Stimulated activated CD4-positive, alpha-beta T cell treated with anti-CD3 and anti-CD28 coated beads, Interleukin-4, amount 100 ng/mL, for 24 hours (primary cell): ENCODE measurements around the gene SUSD3.
"Not testable (repeated sequence)": the region's sequence is repeated elsewhere in the genome, so short reads cannot be mapped to it uniquely, and the experiment has no call there.

Experiments
- DNase-seq: peaks from one replicate; pipeline ENCODE4 v3.0.0-alpha.2; 2020

SUSD3 gene

DNA sequence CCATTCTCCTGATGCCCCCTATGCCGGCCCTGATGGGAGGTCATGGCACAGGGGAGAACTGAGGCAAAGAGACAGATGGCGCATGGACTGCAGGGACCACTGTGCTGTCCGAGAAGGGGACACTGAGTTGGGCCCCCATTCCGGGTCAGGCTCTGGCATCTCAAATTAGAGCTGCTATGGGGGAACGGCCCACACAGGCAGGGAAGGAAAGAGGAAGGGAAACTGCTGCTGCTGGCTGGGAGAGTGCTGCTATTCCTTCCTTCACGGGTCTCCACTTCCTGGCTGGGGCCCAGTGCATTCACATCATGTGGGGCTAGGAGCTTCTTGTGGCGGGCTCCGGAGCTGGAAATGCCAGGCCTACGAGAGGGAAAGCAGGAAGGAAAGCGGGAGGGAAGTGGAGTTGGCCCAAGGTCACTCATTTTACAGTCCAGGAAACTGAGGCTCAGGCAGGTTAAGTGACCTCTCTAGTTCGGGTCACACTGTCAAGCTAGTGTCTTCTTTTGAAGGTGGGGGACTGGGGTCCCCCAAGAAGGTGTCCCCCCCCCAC, 36.2 kb downstream of the SUSD3 start:
- DNase-seq: no peak

DNA sequence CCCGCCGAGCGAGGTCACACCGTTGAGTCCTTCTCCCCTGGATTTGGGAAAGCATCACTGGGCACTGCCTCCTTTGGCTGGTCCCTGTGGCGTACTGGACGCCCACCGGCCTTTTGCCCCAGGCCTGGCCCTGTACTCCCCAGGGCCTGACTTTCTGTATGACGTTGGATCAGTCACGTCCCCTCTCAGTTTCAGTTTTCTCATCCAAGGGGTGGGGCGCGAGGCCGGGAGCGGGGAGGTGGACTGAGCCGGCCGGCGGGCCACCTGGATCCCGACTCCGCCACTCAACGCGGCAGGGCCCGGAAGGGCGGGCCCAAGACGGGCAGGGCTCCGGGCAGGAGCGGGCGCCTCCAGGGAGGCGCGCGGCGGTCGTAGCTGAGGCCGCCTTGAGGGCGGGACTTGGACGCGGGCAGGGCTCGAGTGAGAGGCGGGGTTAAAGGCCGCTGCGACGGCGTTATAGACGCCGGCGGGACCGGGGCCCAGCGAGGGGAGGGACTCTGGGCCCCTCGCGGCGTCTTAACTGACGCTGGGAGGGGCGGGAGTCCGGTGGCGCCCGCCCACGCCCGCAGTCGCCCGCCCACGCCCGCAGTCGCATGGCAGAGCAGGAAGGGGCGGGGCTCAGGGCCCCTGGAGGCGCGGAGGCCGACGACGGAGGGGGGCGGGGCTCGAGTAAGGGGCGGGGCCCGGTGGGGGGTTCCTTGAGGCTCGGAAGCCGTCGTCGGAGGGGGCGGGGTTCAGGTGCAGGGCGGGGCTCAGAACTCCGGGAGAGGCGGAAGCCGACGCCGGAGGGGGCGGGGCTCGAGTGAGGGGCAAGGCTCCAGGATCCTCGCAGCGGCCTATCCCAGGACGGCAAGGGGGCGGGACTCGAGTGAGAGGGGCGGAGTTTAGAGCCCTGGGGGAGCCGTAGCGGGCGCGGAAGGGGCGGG, 37.0 kb downstream of the SUSD3 start:
- peak; percentile 100 for DNase-seq

DNA sequence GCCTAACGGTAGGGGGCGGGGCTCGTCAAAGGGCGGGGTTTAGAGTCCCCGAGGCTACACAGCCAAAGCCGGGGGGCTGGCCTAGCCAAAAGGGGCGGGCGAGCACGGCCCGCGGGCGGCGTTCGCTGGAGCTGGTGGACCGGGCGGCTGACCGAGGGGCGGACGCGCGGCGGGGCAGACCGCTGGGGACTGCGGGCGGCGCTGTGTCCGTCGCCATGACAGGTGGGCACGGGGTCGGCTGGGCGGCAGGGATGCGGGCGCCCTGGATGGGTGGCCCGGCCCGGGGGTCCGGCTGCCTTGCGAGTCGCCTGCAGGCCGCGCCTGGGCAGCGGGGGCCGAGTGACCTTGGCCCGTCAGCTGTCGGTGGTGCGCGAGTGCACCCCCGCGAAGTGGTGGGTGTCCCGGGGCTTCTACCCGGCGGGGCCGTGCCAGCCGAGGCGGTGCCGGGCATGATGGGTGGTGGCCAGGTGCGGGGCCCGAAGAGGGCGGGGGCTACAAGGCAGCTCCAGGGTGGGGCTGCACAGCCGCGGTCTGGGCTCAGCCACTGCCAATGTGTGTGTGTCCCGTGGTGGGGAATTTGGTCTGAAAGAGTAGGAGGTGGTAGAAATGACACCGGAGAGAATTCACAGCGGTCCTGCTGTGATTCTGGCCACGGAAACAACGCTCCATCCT, 37.8 kb downstream of the SUSD3 start, which contains the start of gene CARD19:
CARD19 (plus strand) TSS at position 87 of the 672 bp plus-strand sequence; CDS start at position 216, 129 bp downstream.
- DNase-seq: peak; percentile 52

DNA sequence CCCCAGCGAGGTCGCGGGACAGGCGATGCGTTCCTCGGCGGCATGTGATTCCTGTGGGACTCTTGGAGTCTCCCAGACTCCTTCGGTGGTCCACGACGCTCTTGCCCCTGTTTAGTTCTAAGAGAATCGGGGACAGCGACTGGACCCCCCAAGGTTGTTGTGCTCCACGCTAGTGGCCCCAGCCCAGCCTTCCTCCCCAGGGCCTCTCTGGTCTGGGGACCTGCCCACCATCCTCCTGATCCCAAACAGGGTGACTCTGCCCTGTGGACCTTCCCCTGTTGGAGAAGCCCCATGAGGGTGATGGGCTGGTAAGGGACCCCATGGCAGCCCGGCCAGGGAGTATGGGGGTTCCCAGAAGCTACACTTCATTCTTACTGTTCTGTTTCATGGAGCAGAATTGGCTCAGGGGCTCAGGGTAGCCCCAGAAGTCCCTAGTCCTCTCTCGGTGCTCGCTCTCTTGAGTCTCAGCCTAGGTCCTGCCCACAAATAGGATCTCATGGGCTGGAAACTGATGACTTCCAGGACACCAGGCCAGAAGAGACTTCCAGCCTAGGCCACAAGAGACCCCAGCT, 38.4 kb downstream of the SUSD3 start:
- DNase-seq: no peak

DNA sequence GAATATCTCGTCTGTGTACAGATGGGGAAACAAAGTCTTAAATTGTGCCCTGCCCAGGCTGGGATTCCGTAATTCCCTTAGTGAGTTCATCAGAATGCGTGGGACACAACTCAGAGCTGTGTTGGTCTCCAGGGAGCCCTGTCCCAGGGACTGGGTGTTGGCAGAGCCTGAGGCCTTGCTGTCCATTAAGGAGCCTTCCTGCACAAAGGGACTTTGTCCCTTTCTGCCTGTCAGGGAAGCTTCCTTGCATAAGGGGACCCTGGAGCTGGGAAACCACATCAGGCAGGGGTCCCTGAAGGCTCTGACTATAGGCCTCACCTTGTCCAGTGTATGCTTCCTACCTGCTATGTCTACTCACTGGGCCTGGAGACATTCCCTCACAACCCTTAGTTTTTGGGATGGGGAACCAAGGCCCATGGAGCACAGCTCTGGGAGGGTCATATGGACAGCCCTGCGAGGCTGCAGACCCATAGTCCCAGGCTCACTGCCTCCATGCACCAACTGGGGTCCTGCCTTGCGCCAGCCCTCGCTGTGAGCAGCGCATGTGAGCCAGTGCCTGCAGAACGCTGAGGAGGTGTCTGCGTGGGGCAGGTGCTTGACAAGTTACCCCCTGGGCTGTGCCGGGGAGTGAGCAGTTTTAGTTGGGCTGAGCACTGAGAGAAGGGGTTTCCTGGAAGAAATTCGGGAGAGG, 39.2 kb downstream of the SUSD3 start:
- no peak for DNase-seq

DNA sequence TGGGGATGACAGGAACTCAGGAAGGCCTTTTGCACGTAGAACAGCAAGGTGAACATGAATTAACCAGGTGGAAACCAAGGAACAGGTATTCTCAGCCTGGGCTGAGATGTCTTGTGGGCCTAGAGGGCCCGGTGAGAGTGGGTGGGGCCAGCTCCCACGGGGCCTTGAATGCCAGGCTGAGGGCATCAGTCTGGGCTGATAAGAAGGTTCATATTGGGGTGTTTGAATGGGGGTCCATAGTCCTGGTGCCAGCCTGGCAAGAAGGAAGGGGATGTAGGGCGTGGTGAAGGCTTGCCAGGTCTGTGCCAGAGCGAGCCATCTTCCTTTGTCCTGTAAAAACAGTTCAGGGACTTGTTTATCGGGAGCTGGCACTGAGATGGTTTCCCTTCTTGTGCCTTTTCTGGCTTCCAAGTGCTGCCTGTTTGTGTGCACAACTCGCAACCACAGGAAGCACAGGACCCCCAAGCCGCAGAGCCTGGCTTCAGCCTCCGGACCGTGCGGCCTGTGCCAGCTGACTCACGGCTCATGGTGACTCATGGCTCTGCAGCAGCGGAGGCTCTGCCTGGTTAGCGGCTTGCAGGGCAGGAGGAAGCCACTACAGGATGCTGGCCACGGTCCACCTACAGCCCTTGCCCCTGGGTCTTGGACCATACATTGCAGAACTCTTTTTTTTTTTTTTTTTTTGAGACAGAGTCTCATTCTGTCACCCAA, 39.9 kb downstream of the SUSD3 start:
- DNase-seq: peak; percentile 72

DNA sequence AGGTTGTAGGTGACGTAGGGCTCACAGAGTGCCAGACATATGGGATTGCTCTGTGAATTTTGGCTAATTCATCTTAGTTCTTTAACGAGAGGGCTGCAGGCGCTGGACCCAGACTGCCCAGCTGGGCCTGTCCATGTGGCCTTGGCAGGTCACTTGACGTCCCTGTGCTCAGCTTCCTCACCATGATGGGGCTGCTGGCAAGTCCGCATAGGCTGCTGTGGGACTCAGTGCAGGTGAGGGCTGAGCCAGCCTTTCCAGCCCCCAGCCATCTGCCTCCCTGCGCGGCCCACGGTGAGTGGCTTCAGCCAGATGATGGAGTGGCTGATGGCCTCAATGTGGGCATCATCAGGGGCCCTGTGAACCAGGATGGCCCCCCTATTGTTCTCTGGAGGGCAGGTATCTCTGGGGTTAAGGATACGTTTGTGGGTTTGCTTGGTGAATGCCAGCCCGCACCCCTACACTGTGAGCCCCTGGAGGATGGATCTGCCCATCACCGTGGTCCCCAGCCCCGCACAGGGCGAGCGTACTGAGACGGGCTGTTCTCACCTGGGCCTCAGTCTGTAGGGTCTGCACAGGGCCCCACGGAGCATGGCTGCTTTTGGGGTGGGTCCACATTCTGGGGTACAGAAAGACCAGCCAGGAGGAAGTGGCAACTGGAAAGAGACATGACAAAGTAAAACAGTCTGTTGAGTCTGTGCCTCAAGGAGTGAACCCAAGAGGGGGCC, 41.2 kb downstream of the SUSD3 start:
- DNase-seq: no peak

DNA sequence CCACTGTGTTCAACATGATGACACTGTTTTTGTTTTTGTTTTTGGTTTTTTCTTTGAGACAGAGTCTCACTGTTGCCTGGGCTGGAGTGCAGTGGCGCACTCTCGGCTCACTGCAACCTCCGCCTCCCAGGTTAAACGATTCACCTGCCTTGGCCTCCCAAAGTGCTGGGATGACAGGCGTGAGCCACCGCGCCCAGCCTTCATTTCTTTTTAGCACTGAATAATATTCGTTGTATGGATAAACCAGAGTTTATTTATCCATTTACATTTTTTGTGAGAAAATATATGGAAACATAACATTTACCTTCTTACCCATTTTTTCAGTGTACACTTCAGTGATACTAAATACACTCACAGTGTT, 41.8 kb downstream of the SUSD3 start:
- DNase-seq: no peak

DNA sequence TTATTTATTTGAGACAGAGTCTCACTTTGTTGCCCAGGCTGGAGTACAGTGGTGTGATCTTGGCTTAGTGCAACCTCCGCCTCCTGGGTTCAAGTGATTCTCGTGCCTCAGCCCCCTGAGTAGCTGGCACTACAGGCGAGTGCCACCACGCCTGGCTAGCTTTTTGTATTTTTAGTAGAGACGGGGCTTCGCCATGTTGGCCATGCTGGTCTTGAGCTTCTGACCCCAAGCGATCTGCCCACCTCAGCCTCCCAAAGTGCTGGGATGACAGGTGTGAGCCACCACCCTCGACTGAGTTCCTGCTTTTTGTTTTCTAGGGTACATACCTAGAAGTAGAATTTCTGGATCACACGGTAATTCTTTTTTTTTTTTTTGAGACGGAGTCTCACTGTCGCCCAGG, 42.6 kb downstream of the SUSD3 start:
- DNase-seq: not testable (repeated sequence)

DNA sequence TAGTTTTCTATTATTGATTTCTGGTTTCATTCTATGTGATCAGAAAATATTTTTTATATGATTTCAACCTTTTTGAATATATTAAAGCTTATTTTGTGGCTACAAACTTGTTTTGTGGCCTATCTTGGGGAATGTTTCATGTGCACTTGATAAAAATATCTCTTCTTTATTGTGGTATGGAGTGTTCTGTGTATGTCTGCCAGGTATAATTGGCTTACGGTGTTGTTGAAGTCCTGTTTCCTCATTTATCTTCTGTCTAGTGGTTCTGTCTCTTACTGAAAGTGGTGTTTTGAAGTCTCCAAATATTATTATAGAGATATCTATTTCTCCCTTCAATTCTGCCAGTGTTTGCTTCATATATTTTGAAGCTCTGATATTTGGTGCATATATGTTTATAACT, 47.1 kb downstream of the SUSD3 start:
- no peak for DNase-seq

DNA sequence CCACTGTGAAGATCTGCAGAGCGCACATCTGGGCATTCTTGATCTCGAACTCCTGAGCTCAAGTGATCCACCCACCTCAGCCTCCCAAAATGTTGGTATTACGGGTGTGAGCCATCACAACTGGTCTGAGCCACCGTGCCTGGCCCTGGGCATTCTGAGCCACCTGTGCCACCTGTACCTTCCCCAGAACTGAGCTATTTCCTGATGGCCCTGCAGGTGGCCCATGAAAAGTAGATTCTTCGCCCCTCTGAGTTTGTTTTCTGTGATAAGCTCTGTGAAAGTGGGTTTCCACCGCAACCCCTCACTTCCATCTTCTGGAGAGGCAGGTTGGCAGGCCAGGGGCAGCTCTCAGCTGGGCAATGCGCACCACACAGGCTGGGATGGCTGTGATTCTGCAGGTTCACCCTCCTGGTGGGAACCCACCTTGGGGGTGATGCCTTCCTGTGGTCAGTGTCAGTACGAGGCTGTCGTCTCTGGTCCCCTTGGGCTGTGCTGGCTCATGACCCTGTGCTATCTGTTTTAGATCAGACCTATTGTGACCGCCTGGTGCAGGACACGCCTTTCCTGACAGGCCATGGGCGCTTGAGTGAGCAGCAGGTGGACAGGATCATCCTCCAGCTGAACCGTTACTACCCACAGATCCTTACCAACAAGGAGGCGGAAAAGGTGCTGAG, 48.8 kb downstream of the SUSD3 start:
- DNase-seq: no peak

DNA sequence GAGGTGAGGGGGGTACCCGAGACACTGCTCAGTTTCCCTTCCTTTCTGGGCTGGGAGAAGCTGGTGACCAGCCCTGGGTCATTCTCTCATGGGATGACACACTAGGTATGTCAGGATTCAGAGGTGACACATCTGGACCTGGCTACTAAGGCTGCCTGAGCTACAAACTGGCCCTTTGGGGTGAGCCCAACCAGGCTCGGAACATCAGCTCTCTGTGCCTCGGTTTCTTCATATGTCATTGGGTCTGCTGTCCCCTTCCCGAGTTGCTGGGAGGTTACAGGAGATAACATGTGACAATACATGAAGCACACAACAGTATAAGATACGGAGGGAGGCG, 49.3 kb downstream of the SUSD3 start:
- no peak for DNase-seq

DNA sequence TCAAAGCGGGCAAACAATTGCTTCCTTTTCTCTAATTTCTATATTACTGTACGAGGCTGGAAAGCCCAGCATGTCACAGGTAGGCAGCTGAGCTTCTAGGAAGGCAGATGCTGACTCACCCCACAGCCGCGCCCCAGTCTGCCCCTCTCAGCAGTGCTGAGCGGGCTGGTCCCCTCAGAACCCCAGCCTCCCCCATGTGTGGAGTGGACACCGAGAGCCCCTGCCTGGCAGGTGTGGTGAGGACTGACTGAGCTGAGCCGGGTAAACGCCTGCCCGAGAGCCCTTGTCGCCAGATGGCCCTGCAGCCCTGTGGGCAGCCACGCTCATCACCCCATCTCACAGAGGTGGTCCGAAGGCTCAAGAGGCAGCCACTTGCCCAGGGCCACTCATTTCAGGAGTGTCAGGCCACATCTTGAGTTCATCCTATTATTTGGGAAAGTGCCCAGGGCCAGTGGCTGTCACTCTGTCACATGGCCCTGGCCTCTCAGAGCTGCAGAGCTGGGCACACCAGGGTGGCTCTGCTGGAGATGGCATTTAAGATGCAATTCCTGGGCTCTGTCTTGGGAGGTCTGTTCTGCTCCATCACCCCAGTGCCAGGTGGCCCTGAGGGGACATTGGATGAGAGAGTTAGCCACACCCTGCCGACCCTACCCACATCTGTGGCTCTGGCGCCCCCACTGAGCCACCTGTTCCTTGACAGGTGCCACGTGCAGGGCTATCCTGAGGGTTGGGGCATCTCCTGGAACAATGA, 50.0 kb downstream of the SUSD3 start:
- peak; percentile 60 for DNase-seq

DNA sequence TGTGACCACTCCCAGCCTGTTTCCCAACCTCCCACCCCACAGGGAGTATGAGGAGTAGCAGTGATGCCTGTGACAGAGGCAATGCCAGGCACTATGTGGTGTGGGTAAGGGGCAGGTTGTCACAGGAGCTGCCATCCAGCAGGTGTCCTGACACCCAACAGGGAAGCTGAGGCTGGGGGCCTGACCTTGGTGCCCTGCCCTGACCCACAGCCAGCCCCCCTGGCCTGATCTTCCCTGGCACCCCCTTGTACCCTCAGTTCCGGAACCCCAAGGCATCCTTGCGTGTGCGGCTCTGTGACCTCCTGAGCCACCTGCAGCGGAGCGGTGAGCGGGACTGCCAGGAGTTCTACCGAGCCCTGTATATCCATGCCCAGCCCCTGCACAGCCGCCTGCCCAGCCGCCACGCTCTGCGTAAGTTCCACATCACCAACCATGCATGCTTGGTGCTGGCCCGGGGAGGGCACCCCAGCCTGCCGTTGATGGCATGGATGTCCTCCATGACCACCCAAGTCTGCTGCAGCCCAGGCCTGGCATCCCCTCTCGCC, 51.9 kb downstream of the SUSD3 start:
- no peak for DNase-seq

DNA sequence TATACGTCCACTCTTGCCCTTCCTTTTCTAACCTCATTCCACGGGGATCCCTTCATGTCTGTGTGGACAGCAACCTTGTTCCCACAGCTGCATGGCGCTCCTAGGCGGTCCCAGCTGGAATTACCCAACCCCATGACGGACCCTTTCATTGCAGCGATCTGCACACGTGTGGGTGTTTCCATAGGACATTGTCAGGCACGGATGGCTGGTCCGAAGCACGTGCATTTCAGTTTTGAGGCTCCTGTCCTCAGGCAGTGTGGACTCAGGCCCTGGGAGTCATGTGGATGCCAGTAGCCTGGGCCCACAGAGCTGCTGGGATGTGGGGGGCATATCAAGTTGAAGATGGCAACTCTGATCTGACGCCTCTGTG, 52.5 kb downstream of the SUSD3 start:
- DNase-seq: no peak

DNA sequence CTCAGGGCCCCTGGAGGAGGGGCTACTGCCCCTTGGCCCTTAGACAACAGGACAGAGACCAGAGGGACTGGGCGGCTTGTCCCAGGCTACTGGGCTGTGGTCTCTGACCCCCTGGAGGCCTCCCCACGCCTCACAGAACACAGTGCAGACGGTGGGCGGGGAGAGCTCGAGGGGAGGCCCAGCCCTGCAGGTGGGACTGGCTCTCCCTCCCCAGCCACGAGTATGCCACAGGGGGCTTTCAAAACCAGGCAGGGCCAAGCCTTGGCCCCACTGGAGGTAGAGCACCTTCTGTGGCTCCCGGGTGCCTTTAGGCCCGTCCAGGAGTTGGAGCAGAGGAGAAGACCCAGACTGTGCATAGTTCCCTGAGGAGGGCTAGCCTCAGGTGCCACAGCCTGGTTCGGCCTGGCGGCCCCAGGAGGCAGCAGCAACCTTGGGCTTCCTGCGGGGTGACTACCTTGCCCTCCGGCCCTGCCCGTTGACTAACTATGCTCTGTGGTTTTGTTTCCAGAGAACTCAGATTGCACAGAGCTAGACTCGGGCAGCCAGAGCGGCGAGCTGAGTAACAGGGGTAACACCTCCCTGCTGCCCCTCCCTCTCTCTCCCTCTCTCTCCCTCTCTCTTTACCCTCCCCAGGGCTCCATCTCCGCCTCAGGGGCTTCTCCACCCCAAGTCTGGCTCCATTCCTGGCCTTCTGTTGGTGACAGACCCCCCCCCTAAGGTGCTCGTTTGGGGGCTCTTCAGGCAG, 53.0 kb downstream of the SUSD3 start:
- no peak for DNase-seq

DNA sequence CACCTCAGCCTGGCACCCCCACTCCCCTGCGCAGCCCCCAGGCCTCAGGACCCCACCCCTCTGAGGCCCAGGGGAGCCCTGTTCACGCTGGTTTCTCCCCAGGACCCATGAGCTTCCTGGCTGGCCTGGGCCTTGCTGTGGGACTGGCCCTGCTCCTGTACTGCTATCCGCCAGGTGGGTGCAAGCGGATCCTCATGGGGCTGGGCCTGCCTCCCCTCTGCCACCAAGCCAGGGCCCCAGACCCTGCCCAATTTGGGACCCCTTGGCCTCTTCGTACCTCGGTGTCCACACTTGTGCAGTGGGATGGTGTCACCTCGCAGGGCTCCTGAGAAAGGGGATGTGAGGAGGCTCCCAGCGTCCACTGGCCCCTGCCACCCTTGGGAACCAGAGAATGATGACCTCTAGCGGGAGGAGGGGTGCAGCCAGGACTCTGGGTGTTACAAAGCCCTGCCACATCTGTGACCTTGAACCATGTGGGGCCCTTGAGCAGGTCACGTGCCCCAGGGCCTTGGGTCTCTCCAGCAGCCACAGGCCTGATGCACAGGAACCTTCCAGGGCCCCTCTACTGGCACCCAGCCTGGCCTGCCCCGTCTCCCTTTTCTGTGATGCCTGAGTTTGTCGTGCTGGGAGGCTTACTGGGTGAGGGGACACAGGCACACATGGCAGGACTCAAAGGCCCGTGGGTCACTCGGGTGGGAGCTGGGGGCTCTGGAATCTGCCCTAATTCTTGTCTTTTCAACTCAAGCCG, 53.8 kb downstream of the SUSD3 start:
- no peak for DNase-seq

DNA sequence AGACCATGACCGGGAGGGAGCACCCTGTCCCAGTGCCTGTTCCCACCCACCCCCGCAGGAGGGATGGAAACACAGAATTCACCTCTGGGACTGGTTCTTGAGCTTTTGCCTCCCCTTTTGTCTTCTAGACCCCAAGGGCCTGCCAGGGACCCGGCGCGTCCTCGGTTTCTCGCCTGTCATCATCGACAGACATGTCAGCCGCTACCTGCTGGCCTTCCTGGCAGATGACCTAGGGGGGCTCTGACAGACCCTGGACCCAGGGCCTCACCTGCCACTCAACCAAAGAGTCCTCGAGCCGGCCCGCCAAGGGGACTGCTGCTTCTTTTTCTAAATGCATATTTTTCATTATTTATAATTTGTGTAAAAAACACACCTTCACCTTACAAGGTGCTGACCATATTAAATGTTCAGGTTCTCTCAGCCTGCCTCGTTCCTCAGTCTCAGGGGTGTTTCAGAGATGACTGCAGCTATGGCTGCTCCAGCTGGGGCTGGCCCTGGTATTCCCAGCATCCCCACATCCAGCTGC, 54.4 kb downstream of the SUSD3 start:
- DNase-seq: no peak
